ENCODE data around the gene PRKN.

PRKN gene

GRCh38 chr6:161676586-161676985 lies 1051.0 kb downstream of the PRKN start:
- DNase-seq, result no peak

GRCh38 chr6:161674930-161675682 lies 1052.5 kb downstream of the PRKN start:
- no peak for DNase-seq

- DNase-seq, result no peak
Observed at GRCh38 chr6:161673026-161673425, 1054.5 kb downstream of the PRKN start.

GRCh38 chr6:161671117-161671516 lies 1056.4 kb downstream of the PRKN start:
- no peak for DNase-seq

GRCh38 chr6:161668665-161669064 lies 1058.9 kb downstream of the PRKN start:
- no peak for DNase-seq

GRCh38 chr6:161667957-161668356 lies 1059.6 kb downstream of the PRKN start:
- no peak for DNase-seq

- DNase-seq, result no peak
Observed at GRCh38 chr6:161663682-161664081, 1063.9 kb downstream of the PRKN start.

GRCh38 chr6:161660666-161661571 lies 1066.6 kb downstream of the PRKN start:
- DNase-seq, result no peak

GRCh38 chr6:161658211-161658610 lies 1069.4 kb downstream of the PRKN start:
- no peak for DNase-seq

GRCh38 chr6:161654209-161654608 lies 1073.4 kb downstream of the PRKN start:
- DNase-seq, result no peak

GRCh38 chr6:161651949-161652348 lies 1075.6 kb downstream of the PRKN start:
- DNase-seq, result no peak

- DNase-seq, result no peak
Observed at GRCh38 chr6:161649841-161650240, 1077.7 kb downstream of the PRKN start.

GRCh38 chr6:161649068-161649467 lies 1078.5 kb downstream of the PRKN start:
- no peak for DNase-seq

GRCh38 chr6:161647234-161647633 lies 1080.3 kb downstream of the PRKN start:
- no peak for DNase-seq

GRCh38 chr6:161644521-161644920 lies 1083.0 kb downstream of the PRKN start:
- DNase-seq, result no peak

- no peak for DNase-seq
Observed at GRCh38 chr6:161641175-161641574, 1086.4 kb downstream of the PRKN start.

- no peak for DNase-seq
Observed at GRCh38 chr6:161639772-161640171, 1087.8 kb downstream of the PRKN start.

GRCh38 chr6:161637658-161638057 lies 1089.9 kb downstream of the PRKN start:
- DNase-seq, result no peak

GRCh38 chr6:161636882-161637430 lies 1090.6 kb downstream of the PRKN start:
- no peak for DNase-seq

- DNase-seq, result no peak
Observed at GRCh38 chr6:161635975-161636374, 1091.6 kb downstream of the PRKN start.

GRCh38 chr6:161634916-161635315 lies 1092.7 kb downstream of the PRKN start:
- no peak for DNase-seq

GRCh38 chr6:161631676-161632194 lies 1095.8 kb downstream of the PRKN start:
- no peak for DNase-seq

GRCh38 chr6:161630674-161631073 lies 1096.9 kb downstream of the PRKN start:
- DNase-seq, result no peak
